Body of pancreas (tissue), 4 donors: Measurements from ENCODE around the gene SVIP.

Source experiments
- POLR2A ChIP-seq, 3 donors: fragments of 450-650 bp; IDR thresholded peaks; one replicate each; pipeline ENCODE4 v1.6.1; 2016; ENCODE audit warnings: antibody characterized with exemption in 3 of 3, mild to moderate bottlenecking in 2 of 3
- TF ChIP-seq, protein P1 (sequence below), 7 experiments: fragments of 450-650 bp in 4 of 7; fragments of 200-600 bp in 3 of 7; sonication (generic) in 3 of 7; IDR thresholded peaks; one replicate each; pipeline ENCODE4 v1.5.1; 2016 to 2019; ENCODE audit warnings: antibody characterized with exemption in 7 of 7

DNA sequence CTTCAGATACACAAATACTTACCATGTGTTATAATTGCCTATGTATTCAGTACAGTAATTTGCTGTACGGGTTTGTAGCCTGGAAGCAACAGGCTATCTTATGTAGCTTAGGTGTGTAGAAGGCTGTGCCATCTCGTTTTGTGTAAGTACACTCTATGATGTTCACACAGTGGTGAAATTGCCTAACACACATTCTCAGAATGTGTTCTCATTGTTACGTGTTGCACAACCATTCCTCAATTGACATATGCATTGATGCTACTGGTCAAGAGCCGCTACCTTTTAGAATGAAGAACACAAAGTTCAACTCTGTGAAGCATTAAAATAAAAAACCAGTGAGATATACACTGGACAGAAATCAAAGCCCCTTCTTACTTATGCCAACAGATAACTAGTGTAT is 26.7 kb downstream of the SVIP start:
- TF ChIP-seq, protein P1, sequence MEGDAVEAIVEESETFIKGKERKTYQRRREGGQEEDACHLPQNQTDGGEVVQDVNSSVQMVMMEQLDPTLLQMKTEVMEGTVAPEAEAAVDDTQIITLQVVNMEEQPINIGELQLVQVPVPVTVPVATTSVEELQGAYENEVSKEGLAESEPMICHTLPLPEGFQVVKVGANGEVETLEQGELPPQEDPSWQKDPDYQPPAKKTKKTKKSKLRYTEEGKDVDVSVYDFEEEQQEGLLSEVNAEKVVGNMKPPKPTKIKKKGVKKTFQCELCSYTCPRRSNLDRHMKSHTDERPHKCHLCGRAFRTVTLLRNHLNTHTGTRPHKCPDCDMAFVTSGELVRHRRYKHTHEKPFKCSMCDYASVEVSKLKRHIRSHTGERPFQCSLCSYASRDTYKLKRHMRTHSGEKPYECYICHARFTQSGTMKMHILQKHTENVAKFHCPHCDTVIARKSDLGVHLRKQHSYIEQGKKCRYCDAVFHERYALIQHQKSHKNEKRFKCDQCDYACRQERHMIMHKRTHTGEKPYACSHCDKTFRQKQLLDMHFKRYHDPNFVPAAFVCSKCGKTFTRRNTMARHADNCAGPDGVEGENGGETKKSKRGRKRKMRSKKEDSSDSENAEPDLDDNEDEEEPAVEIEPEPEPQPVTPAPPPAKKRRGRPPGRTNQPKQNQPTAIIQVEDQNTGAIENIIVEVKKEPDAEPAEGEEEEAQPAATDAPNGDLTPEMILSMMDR (IDR thresholded peaks at IDR 0.05): no peak
- no peak for TF ChIP-seq POLR2A (IDR thresholded peaks at IDR 0.05)
